Peyer's patch (tissue), 4 donors: Measurements from ENCODE around the gene MAST1.

Source experiments
- POLR2A ChIP-seq, 2 donors: fragments of 450-650 bp; IDR thresholded peaks; one replicate each; pipeline ENCODE4 v1.5.1; 2017; ENCODE audit warnings: antibody characterized with exemption in 2 of 2, mild to moderate bottlenecking in 2 of 2, moderate library complexity in 2 of 2
- TF ChIP-seq, protein P1 (sequence below), 6 experiments: fragments of 450-650 bp in 4 of 6; fragments of 200-600 bp in 2 of 6; sonication (generic) in 1 of 6; IDR thresholded peaks; one replicate each; pipeline ENCODE4 v1.5.1; 2017 to 2019; ENCODE audit warnings: antibody characterized with exemption in 6 of 6, mild to moderate bottlenecking in 3 of 6, moderate library complexity in 1 of 6

DNA sequence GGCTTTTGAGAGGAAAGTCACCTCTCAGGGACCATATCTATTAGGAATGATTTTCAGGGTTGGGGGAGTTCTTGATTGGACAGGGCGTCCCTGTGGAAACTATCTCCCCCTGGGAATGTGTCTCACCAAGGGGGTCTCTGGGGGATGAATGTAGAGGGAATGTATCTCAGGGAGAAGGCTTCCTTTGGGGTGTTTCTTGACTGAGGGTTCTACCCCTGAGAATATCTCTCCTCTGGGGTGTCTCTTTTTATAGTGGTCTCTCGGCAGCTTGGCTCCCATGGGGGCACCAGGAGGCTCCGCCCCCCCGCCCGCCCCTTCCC, 4.9 kb upstream of the MAST1 start:
- TF ChIP-seq, protein P1, sequence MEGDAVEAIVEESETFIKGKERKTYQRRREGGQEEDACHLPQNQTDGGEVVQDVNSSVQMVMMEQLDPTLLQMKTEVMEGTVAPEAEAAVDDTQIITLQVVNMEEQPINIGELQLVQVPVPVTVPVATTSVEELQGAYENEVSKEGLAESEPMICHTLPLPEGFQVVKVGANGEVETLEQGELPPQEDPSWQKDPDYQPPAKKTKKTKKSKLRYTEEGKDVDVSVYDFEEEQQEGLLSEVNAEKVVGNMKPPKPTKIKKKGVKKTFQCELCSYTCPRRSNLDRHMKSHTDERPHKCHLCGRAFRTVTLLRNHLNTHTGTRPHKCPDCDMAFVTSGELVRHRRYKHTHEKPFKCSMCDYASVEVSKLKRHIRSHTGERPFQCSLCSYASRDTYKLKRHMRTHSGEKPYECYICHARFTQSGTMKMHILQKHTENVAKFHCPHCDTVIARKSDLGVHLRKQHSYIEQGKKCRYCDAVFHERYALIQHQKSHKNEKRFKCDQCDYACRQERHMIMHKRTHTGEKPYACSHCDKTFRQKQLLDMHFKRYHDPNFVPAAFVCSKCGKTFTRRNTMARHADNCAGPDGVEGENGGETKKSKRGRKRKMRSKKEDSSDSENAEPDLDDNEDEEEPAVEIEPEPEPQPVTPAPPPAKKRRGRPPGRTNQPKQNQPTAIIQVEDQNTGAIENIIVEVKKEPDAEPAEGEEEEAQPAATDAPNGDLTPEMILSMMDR (IDR thresholded peaks at IDR 0.05) = no peak
- no peak for TF ChIP-seq POLR2A (IDR thresholded peaks at IDR 0.05)
